Glomerular visceral epithelial cell (primary cell): Measurements from ENCODE around the gene MPC2.

Source experiments
- DNase-seq: peaks from one replicate; pipeline ENCODE4 v3.0.0-alpha.2; 2016; ENCODE audit errors: extremely low spot score

The MPC2 gene

DNA sequence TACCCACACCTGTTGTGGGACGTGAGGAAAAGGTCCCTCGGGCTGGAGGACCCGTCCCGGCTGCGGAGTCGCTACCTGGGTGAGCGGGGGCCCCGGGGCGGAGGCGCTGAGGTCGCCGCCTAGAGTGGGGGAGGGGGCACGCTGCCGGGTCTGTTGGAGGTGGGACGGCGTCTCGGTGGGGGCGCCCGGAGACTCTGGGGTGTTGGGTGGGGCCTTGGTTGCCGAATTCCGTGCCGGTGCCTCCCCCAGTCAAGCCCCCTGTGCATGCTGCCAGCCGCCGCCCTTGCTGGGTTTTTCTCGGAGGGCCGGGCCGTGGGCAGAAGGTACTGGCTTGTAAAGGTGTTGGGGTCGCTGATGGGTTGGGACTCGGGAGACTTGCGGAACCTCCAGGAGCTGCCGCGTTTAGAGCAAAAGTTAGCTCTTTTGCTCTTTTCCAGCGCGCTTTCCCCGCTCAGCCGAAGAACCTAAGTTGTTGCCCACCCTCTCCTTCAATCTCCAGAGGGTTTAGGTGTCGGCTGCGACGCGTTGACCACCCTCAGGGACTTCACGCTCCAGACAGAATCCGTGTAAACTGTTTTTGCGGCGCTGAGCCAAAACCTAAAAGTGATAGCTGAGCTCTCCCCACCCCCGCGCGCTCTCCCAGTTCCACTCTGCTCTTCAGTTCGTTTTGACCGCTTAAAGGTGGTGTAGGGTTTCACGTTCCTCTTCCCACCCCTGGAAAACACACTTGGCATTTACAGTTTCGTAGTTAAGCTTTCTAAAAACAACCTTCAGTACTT lies at the start of gene MPC2:
Gene MPC2, minus strand, starts transcription at position 143 of the 779 bp plus-strand sequence. CDS start 1,231 bp downstream, outside the sequence.
- DNase-seq, result peak; percentile 71

DNA sequence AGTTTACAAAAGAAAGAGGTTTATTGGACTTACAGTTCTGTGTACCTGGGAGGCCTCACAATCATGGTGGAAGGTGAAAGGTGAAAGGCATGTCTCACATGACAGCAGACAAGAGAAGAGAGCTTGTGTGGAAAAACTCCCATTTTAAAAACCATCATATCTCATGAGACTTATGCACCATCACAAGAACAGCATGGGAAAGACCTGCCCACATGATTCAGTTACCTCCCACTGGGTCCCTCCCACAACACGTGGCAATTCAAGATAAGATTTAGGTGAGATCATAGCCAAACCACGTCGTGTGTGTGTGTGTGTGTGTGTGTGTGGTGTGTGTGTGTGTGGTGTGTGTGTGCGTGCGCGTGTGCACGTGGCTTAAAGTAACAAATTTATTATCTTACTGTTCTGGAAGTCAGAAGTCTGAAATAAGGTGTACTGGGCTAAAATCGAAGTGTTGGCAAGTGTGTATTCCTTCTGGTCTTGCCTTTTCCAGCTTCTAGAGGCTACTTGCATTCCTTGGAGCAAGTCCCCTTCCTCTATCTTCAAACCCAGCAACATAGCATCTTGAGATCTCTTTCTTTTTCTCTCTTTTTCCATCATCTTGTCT lies 48.1 kb upstream of the MPC2 start:
- DNase-seq, result peak; percentile 13

DNA sequence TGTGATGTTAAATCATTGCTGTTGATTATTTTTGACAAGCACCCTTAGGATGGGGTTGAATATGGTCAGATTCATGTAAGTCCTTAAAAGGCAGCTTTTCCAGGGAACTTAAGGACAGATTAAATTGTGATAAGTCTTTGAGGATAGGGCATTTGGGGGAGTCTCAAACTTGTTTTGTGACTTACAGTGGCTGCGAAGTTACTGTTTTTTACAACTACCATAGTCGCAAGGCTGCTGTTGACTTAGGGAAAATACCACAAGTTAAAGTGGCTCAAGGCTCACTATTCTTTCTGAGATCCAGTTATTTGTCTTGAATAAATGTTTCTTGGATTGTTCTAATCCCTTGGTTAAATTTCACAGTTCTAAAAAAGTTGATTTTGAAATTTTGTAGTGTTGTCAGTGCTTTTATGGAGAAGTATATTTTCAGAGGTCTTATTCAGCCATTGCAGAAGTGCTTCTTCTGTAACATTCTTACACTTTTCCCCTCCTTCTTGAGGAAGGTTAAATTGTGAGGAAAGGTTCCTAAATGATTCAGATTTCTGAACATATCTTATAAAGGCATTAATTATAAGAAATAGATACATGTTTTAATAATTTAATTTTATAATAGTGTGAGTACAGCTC lies 47.0 kb upstream of the MPC2 start:
- DNase-seq, result no peak

DNA sequence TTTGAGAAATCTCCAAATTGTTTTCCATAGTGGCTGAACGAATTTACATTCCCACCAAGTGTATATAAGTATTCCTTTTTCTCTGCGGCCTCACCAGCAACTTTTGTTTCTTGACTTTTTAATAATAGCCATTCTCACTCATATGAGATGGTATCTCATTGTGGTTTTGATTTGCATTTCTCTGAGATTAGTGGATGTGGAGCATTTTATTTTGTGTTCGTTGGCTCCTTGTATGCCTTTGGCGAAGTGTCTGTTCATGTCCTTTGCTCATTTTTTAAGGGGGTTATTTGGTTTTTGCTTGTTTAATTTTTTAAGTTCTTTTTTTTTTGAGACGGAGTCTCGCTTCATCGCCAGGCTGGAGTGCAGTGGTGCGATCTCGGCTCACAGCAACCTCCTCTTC lies 45.1 kb upstream of the MPC2 start:
- no peak for DNase-seq

DNA sequence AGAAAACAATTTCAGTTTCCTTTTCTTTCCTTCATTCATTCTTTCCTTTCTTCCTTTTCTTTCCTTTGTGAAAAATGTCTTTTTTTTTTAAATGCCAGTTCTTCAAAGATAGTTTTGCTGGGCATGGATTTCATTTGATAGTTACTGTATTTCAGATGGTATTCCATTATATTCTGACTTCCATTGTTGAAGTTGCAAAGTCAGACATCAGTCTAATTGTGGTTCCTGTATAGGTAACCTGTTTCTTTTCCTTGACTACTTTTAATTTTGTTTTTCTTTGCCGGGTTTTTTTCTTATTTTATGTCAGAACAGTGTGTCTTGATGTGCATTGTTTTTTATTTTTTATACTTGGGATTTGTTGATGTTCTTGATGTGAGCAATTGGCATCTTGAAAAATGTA lies 40.4 kb upstream of the MPC2 start:
- DNase-seq, result no peak

DNA sequence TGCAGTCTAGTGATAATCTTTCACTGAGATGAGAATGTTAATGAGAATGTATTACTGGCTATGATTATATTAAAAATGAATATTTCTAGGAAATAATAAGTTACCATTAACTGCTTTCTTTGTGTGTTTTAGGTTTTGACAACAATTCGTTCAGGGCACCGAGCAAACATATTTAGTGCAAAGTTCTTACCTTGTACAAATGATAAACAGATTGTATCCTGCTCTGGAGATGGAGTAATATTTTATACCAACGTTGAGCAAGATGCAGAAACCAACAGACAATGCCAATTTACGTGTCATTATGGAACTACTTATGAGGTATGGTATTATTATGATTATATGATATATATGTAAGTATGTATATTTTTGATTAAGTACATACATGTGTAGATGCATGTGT lies 37.8 kb upstream of the MPC2 start:
- DNase-seq, result no peak

DNA sequence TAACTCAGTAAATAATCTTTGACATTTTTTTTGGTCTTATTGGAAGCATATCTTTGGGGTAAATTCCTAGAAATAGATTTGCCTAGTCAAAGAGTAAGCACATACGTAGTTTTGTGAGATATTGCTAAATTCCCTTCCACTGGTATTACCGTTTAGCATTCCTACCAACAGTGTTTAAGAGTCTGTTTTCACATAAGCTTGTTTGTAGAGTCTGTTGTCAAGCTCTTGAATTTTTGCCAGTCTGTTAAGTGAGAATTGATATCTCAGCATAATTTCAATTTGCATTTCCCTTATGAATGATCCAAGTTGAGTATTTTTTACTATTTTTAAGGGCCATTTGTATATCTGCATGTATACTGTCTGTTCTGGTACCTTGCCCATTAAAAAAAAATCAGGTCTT lies 37.0 kb upstream of the MPC2 start:
- no peak for DNase-seq

DNA sequence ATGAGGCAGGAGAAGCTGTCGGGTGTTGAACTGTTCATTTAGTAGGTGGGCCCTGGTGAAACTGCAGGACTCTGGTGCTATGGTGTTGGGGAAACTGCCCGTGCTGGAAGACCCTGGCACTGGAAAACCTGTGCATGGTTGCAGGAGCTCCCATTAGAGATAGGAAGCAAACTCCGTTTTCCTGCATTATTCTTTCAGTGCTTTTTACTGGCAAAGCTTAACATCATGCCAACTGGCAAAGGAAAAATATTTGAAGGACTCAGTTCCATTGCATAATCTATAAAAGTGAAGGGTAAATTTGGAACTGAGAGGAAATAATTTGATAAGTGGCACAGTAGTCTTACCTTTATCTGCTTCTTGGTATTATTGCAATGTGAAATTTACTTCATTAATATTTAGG lies 31.7 kb upstream of the MPC2 start:
- DNase-seq, result no peak

DNA sequence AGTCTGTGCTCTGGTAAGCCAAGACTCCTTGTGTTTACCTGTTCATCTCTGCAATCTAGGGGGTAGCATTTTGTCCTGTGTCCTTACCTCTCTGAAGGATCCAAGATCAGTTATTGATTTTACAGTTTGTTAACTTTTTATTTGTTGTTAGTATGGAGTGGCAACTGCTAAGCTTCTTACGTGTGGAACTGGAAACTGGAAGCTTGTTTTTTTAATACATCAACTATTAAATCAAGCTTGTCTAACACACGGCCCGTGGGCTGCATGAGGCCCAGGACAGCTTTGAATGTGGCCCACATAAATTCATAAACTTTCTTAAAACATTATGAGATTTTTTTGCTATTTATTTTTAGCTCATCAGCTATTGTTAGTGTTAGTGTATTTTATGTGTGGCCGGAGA lies 29.2 kb upstream of the MPC2 start:
- DNase-seq, result no peak

DNA sequence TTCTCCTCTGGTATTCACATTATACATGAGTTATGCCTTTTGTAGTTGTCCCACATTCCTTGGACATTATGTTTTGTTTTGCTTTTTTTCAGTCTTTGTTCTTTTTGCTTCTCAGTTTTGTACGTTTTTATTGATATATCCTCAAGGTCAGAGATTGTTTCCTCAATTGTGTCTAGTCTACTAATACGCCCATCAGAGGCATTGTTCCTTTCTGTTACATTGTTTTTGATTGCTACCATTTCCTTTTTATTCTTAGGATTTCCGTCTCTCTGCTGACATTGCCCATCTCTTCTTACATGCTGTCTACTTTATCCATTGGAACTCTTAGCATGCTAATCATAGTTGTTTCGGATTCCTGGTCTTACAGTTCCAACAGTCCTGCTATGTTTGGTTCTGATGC lies 27.8 kb upstream of the MPC2 start:
- DNase-seq, result no peak

DNA sequence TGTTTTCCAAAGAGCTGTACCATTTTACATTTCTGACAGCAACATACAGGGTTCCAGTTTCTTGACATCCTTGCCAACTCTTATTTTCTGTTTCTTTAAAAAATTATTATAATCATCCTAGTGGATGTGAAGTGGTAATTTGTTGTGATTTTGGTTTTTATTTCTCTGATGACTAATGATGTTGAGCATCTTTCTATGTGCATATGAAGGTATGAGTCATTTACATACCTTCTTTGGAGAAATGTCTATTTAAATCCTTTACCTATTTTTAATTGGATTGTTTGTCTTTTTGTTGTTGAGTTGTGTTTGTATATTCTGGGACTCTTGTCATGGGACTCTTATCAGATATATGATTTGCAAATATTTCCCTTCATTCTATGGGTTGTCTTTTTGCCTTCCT lies 20.8 kb upstream of the MPC2 start:
- DNase-seq, result no peak

DNA sequence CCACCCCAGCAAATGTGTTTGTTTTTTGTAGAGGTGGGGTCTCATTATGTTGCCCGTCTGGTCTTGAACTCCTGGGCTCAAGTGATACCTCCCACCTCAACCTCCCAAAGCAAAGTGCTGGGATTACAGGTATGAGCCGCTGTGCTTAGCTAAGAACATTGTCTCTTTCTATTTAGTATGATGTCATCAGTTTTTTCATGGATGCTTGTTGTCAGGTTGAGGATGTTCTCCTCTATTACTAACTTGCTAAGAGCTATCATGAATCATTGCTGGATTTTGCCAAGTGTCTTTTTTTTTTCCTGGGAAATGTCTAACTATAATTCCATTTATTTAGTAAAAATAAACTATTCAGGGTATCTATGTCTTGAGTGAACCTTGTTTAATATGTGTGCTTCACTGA lies 19.0 kb upstream of the MPC2 start:
- DNase-seq, result no peak

DNA sequence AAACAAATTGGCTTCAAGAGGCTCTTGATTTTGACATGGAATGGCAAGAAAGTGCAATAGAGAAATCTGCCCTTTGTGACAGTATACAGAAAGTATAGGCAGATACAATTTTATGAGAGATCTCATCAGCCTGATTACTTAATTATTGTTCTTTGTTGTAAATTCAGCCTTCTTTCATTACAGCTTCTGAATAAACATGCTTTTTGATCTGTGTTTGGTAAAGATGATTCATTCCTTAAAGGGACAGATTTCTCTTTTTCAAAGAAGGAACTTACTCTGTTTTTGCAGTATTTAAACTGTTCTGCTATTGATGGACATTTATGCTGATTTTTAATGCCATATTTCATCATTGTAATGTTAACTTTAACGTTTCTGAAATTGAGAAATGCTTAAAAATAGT lies 13.7 kb upstream of the MPC2 start:
- no peak for DNase-seq

DNA sequence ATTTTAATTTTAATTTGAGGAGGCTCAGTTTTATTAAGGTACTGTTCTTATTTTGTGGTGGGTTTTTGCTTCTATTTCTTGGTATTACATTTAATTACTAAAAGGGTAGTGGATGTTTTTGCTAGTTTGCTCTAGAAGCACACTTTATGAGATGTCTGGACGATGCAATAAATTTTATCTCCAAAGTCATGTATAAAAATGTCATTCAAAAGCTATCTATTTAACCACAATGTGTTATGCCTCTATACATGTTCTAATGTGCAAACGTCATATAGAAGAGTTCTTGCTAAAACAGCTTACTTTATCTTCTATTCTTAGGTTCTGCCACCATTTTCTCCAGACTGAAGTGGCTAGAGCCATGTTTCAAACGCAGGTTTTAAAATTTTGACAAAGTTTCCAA lies 12.9 kb upstream of the MPC2 start:
- DNase-seq, result no peak

DNA sequence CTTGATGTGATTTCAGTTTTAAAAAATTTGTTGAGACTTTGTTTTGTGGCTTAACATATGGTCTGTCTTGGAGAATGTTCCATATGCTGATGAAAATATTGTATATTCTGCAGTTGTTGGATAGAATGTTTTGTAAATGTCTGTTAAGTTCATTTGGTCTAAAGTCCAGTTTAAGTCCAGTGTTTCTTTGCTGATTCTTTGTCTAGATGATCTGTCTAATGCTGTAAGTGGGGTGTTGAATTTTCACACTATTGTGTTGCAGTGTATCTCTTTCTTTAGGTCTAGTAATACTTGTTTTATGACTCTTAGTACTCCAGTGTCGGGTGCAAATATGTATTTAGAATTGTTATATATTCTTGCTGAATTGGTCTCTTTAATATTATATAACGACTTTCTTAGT lies 10.9 kb upstream of the MPC2 start:
- DNase-seq, result no peak

DNA sequence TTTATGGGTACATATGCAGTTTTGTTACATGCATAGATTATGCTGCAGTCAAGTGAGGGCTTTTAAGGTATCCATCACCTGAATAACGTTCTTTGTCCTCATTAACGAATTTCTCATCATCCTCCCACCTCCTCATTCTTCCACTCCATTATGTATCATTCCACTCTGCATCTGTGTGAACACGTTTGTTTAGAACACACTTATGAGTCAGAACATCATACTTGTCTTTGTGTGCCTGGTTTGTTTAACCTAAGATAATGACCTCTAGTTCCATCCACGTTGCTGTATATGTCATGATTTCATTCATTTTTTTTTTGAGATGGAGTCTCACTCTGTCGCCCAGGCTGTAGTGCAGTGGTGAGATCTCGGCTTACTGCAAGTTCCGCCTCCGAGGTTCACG lies 6.7 kb upstream of the MPC2 start:
- DNase-seq, result no peak

DNA sequence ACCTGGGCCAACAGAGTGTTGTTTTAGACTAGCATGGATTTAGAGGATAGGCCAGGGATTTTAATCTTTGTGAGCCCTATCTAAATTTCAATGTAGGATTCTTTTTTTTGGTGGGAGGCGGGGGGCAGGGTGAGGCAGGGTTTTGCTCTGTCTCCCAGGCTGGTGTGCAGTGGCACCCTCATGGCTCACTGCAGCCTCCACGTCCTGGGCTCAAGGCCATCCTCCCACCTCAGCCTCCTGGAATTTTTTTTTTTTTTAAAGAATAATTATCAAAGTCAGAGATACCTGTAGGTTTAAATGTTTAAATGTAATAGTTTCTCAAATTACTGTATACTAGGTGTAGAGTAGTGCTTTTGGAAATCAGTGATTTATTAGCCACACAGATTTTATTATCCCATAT lies 3.4 kb upstream of the MPC2 start:
- DNase-seq, result no peak

DNA sequence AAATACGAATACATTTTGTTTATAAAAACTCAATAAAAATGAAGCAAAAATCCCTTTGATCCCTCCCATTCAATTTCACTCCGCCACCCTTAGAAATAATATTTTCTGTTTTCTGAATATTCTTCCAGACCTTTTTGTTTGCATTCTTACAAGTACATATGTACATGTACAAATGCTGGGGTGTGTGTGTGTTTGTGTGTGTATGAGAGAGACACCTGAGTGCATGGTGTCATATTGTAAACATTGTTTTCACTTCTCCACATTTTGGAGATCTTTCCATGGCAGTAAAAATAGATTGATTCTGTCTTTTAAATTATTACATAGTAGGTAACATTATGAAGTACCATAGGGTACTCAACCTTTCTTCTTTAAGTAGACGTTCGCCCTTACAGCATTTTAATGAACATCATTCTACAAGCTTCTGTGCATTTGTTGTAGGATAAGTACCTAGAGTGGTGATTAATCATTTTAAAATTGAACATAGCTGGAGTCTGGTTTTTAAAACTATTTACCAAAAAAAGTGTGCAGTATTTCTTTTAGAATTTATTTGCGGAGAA lies 1.3 kb upstream of the MPC2 start:
- DNase-seq, result no peak

DNA sequence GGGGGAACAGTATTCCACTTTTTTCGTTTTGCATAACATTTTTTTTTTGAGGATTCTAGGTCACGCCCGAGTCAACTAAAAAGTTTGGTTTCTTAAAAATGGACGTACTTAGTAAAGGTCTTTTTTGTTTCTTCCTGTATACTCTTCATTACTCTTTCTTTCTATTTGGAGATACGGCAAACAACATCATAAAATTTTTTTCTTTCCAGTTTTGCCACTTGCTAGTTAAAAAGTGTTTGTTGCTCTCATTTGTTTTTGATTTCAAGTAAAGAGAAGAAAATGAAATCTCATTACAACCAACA lies 788 bp upstream of the MPC2 start:
- DNase-seq, result no peak

DNA sequence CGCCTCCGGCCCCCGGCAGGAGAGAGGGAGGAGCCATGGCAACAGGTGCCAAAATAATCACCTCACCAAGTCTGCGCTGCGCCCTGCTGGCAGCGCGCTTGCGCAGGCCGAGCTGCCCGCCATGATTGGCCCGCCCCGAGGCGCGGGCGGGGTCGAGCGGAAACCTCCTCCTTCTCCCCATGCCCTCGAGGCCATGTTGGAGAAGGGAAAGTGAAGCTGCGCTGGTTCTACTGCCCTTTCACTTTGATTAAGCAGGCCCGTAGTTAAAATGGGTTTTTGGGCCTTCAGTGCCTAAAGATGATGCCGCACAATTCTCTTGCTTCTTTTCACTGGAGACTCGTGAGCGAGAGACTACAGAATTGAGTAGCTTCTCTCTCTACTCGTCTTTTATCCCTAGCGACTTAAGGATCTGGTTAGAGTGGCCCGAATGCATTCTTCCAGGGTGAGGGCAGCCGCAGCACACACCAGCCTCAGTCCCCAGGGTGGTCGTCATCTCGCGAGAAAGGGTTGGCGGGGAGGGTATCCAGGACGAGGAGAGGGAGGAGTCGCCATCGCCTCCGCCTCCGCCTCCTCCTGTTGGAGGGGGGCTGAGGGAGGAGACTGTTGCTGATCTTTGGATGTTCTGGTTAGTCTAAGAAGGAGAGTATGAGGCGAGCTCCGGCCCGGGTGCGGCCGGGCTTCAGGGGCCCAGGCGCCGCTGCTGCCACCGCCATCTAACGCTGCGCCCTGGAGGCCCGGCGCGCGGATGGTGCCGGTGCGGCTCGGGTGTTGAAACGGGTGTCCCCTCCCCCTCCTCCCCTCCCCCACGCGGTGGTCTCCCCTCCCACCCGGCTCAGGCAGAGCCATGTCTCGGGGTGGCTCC lies 573 bp downstream of the MPC2 start, which contains the start of gene DCAF6:
Gene DCAF6, plus strand, starts transcription at position 616 of the 862 bp plus-strand sequence. Its CDS starts 229 bp downstream, at position 845.
- DNase-seq, result peak; percentile 99

DNA sequence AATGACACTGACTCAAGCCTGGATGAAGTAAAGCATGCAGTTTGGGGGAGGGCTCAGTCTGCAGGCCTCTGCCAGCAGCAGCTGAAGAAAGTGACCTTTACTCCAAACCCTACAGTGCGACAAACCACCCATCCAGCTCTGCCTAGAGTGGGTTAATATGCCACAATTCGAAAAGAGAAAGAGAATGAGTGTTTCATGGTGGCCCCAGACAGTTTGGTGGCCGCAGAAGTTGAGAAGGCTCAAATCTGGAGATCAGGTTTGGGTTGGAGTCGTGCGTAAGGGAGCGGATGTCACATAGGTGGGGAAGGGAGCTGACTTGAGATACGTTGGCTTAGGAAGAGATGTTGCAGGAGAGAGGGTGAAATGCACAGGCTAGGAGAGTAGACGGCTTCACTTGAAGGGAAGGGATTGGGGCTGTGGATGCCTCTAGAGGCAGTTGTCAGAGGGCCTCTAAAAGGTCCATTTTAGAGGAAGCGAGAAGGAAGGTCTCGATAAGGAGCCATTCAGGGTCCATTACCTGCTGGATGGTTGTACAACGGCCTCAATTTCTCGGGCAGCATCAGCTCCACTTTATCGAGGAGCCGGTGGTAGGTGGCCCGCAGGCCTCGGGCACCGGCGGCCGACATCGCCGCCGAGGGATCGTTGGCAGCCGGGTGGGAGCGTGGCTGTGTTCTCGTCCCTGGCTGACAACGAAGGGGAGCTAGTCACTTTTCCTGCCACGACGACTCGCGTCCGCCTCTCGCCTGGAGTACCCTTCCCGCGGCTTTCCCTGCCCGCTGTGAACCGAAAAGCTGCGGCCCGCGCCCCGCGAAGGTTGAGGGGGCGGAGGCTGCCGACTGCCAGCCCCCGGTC lies 1.4 kb downstream of the MPC2 start:
- DNase-seq, result peak; percentile 51
